Skeletal muscle cell (primary cell): ENCODE results near the gene PRSS38.
"Not testable (repeated sequence)": the region's sequence is repeated elsewhere in the genome, so short reads cannot be mapped to it uniquely, and the experiment has no call there.

Experiments
- DNase-seq: peaks from one replicate; pipeline ENCODE4 v3.0.0-alpha.2; 2010; ENCODE audit warnings: low read depth
- H3K4me3 ChIP-seq: 2 replicates; pipeline ENCODE4 v1.5.1; 2011; ENCODE audit warnings: low read depth, mild to moderate bottlenecking, control low read depth, low read length, moderate library complexity

Gene PRSS38

DNA sequence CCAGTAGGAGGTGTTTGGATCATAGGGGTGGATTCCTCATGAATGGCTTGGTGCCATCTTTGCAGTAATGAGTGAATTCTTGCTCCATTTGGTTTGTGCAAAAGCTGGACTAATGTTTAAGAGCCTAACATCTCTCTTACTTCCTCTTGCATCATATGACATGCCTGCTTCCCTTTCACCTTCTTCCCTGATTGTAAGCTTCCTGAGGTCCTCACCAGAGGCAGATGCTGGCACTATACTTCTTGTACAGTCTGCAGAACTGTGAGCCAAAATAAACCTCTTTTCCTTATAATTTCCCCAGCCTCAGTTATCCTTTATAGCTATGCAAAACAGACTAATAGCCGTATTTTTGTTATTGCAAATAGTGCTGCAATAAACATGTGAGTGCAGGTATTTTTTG lies 8.1 kb downstream of the PRSS38 start:
- DNase-seq = no peak
- H3K4me3 ChIP-seq = no peak overlapping the region

DNA sequence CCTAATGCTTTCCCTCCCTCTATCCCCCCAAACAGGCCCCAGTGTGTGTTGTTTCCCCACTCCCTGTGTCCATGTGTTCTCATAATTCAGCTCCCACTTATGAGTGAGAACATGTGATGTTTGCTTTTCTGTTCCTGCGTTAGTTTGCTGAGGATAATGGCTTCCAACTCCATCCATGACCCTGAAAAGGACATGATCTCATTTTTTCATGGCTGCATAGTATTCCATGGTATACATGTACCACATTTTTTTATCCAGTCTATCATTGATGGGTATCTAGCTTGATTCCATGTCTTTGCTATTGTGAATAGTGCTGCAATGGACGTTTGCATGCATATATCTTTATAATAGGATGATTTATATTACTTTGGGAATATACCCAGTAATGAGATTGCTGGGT lies 8.7 kb downstream of the PRSS38 start:
- H3K4me3 ChIP-seq = no peak overlapping the region
- no peak for DNase-seq

DNA sequence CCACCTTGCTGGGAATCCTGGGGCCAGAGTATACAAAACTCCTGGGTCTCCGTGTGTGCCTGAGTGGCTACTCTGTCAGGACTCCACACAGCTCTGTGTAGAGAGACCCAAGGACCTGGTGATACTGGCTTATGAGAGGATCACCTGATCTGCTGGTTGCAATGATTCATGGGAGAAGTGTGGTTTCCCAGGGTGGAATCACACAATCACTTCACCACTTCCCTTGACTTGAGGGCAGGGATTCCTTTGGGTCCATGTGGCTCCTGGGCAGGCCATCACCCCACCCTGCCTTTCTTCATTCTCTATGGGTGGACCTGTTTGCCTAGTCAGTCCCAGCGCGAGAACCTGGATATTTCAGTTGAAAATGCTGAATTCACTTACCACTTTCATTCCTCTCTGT lies 13.3 kb downstream of the PRSS38 start:
- no peak overlapping the region for H3K4me3 ChIP-seq
- DNase-seq = no peak

DNA sequence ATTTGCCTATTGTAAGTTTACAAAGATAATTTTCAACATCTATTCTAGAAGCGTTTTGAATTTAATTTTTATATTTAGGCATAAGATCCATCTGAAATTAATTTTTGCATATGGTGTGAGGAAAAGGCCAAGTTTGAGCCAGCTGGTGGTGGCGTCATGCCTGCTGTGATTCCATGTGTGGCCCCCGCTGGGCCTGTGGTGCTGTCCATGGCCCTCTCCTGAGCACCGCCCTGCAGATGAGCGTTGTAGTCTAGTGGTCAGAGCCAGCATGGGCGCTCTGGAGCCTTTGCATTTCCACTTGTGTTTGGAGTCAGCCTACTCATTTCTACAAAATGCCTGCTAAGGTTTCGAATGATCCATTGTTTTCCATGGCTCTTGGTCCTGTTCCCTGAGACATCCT lies 22.7 kb downstream of the PRSS38 start:
- no peak for DNase-seq
- no peak overlapping the region for H3K4me3 ChIP-seq

DNA sequence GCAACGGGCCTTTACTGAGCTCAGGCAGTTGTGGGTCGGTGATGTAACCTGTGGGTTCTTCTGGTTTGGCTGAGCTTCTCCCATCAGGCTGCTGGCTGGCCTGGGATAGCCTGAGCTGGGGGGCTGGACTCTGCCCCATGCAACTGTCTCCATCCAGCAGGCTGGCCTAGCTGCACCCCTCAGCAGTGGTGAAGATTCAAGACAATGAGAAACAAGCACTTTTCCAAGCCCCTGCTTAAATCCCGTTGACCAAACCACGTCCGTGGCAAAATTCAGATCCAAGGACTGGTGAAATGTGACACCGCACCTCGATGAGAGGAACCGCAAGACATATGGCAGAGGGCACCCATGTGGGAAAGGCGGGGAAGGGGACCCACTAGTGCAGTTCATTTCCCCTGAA lies 25.6 kb downstream of the PRSS38 start:
- no peak for DNase-seq
- H3K4me3 ChIP-seq = no peak overlapping the region

DNA sequence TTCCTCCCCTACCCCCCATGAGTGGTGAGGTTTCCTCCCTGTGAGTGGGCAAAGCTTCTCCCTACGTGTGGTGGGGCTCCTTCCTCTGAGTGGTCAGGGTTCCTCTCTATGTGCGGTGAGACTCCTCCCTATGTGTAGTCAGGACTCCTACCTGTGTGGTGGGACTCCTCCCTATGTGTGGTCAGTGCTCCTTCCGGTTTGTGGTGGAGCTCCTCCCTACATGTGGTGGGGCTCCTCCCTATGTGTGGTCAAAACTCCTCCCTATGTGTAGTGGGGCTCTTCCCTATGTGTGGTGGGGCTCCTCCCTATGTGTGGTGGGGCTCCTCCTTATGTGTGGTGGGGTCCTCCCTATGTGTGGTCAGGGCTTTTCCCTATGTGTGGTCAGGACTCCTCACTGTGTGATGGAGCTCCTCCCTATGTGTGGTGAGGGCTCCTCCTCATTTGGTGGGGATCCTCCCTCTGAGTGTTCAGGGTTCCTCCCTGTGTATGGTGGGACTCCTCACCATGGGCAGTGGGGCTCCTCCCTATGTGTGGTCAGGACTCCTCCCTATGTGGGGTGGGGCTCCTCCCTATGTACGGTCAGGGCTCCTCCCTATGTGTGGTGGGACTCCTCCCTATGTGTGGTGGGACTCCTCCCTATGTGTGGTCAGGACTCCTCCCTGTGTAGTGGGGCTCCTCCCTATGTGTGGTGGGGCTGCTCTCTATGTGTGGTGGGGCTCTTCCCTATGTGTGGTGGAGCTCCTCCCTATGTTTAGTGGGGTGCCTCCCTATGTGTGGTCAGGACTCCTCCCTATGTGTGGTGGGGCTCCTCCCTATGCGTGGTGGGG lies 29.1 kb downstream of the PRSS38 start:
- DNase-seq = no peak
- H3K4me3 ChIP-seq = no peak overlapping the region

DNA sequence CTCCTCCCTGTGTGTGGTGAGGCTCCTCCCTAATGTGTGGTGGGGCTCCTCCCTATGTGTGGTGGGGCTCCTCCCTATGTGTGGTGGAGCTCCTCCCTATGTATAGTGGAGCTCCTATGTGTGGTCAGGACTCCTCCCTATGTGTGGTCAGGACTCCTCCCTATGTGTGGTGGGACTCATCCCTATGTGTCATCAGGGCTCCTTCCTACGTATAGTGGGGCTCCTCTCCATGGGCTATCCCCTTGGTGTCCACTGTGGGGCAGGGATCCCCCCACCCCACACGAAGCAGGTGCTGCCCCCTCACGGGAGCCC lies 29.6 kb downstream of the PRSS38 start:
- no peak for DNase-seq
- no peak overlapping the region for H3K4me3 ChIP-seq

DNA sequence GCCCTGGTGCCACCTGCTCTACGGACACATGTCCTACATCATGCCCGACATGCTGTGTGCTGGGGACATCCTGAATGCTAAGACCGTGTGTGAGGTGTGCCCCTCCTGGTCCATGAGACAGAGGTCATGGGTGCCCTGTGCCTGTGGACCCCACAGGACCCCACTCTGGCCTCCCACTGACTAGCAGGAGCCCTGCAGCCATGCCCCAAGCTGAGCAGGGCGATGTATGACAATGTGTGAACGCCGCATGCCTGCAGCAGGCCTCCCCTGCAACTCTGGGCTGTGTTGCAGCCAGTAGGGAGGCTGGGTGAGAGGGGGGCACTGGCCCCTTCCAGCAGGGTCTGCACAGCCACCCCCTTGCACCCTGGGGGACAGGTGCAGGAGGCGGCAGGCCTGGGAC lies 30.0 kb downstream of the PRSS38 start:
- no peak for DNase-seq
- H3K4me3 ChIP-seq = no peak overlapping the region

DNA sequence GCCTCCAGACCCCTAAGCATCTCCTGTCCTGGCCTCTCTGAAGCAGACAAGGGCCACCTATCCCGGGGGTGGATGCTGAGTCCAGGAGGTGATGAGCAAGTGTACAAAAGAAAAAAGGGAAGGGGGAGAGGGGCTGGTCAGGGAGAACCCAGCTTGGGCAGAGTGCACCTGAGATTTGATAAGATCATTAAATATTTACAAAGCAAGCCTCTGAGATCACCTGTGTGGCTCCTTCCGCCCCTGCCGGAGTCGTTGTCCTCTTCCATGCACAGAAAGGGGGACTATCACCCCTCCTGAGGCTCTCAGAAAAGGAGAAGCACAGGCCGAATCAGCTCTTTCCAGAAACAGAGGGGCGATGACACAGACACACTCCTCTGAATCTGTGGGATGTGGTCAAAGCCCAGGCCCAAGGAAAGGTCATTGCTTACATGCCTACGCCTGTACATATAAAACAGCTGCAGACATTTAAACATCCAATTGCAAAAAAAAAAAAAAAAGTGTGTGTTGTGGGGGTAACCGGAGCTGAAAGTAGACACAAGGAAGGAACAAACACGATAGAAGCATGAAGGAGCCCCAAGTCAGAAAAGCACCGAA lies 30.9 kb downstream of the PRSS38 start:
- H3K4me3 ChIP-seq = no peak overlapping the region
- DNase-seq = no peak

DNA sequence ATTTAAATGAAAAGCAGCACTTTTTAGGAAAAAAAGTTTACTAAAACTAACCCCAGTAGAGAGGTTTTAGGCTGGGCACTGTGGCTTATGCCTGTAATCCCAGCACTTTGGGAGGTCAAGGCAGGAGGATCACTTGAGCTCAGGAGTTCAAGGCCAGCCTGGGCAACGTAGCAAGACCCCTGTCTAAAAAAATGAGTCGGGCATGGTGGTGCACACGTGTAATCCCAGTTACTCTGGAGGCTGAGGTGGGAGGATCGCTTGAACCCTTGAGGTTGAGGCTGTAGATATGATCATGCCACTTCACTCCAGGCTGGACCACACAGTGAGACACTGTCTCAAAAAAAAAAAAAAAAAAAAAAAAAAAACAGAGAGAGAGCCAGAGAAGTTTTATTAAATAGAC lies 31.6 kb downstream of the PRSS38 start:
- not testable (repeated sequence) for DNase-seq, H3K4me3 ChIP-seq

DNA sequence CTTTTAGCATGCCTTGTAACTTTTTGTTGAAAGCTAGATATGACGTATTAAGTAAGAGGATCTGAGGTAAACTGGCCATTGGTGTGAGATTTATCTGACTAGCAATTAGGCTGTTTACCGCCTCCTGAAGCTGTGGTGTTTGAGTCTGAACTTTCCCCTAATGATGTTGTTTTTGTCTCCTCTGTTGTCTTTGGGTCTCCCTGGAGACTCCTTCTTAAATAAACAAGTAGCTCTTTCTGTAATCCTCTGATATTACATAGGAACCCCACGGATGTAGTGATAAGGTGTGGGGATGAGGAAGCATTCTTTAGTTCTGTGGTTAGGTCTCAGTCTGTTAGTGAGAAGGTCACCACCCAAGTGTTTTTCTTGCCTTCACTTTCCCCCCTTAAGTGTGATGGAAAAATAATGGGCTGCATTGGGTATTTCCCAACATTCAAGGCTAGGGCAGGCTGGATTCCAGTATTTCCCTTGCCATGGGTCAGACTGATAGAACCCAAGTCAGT lies 33.0 kb downstream of the PRSS38 start:
- DNase-seq = no peak
- H3K4me3 ChIP-seq = no peak overlapping the region

DNA sequence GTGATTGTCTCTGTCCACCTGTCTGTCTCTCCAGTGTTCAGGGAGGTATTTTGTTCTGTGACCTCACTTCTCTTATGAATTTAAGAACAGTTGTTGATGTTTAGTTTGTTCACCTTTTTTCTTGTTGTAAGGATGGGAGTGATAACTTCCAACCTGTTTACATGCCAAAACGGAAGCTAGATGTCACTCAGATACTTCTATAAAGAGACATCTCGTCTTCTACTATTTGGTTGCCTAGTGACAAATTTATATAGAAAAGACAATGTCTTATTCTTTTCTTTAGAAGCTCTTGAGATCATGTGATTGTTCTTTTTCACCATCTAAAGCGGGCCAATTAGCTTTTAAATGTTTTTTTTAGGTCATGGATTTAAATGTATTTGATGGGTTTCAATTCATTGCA lies 33.8 kb downstream of the PRSS38 start:
- H3K4me3 ChIP-seq = no peak overlapping the region
- no peak for DNase-seq

DNA sequence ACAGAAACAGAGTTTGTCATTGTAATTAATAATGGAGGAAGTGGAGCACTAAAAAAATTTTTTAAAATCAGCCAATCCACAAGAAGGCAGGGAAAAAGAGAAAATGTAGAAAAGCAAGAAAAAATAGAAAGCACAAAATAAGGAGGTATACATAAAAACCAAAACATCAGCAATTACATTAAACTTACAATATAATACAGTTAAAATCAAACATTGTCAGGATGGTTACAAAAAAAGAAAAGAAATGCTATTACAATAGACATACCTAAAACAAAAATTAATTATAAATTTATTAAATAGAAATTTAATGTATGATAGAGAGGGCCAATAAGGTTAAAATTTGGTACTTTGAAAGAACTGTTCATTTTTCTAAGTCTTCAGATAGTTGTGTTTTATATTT lies 38.7 kb downstream of the PRSS38 start:
- DNase-seq = no peak
- no peak overlapping the region for H3K4me3 ChIP-seq

DNA sequence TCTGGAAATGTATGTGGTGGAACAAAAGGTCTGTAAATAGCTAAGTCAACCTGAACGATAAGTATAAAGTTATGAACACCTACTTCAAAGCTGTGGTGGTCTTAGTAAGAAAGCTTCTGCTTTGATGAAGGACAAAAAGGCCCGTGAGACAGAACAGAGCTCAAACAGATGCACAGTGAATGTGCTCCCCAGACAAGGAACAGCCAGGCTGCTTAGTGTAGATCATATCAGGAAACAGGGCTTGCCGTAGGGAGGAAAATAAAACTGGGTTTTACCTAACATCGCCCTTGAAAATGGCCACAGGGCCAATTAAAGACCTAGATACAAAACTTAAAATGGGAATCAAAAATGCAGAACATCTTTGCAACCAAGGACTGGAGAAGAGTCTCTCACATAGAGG lies 40.2 kb downstream of the PRSS38 start:
- H3K4me3 ChIP-seq = no peak overlapping the region
- DNase-seq = no peak

DNA sequence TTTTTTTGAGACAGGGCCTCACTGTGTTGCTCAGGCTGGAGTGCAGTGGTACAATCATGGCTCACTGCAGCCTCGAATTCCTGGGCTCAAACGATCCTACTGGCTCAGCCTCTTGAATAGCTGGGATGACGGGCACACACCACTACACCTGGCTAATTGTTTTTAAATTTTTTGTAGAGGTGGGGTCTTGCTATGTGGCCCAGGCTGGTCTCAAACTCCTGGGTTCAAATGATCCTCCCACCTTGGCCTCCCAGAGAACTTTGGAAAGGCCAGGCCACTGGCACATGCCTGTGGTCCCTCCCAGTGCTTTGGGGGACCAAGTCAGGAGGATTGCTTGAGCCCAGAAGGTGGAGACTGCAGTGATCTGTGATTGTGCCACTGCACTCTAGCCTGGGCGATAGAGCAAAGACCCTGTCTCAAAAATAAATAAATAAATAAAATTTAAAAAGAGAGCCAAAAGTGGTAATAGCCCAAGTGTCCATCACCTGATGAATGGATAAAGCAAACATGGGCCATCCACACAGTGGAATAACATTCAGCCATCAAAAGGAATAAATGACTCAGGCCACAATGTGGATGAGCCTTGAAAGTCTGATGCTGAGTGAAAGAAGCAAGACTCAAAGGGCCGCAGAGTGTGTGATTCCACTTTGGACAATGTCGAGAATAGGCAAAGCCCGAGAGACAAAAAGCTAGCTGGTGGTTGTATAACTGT lies 40.8 kb downstream of the PRSS38 start:
- no peak for DNase-seq

DNA sequence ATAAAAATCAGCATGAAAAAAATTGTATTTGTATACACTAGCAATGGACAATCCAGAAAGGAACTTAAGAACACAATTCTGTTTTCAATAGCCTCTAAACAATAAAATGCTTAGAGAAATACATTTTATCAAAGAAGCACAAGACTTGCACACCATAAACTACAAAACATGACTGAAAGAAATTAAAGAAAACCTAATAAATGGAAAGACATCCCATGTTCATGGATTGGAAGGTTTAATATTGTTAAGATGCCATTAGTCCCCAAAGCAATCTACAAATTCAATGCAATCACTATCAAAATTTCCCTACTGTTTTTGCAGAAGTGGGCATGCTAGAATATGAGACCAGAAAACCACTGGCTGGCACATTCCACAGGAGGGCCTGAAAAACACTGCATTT lies 49.4 kb downstream of the PRSS38 start:
- no peak for DNase-seq
- H3K4me3 ChIP-seq = no peak overlapping the region

More for the DNA sequence above, 40.8 kb downstream of the PRSS38 start:
- no peak overlapping the region for H3K4me3 ChIP-seq

DNA sequence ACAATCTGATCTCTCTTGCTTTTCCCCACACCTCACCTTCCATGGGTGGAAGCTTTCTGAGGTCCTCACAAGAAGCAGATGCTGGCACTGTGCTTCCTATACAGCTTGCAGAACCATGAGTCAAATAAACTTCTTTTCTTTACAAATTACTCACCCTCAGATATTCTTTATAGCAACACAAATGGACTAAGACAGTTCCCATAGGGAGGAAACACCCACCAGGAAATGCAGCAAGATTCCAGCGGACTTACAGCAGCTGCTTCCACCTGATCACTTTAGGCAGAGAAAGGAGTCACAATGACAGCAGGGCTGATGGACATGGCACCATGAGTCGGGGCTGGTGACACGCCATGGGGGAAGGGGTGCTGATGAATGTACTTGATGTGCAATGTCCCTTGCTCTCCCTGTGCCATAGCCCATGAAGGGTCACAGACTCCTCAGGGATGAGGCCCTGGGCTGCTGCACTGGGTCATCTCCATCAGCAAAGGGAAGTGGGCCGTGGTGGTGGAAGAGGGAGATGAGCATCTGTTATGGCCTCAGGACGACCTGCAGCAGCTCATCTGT lies 53.9 kb downstream of the PRSS38 start:
- no peak overlapping the region for H3K4me3 ChIP-seq
- no peak for DNase-seq

DNA sequence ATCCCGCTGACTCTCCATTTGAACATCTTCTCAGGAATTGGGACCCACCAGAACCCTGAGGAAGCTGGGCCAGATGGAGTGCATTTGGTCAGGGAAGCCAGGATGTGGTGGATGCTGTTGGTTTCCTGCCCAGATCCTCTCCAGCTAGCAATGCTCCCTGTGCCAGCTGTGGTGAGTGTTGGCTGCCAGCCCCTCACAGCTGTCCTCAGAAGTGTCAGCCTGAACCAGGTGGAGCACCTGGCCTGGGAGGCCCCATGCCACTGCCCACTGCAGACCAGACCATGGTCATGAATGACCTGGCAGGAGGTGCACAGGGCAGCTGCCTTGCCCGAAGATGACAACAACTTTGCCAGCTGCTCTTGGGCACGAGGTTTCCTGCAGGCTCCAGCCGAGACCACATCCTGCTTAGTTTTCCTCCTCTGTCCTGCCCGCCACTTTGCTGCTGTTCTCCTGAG lies 54.4 kb downstream of the PRSS38 start:
- no peak for DNase-seq

DNA sequence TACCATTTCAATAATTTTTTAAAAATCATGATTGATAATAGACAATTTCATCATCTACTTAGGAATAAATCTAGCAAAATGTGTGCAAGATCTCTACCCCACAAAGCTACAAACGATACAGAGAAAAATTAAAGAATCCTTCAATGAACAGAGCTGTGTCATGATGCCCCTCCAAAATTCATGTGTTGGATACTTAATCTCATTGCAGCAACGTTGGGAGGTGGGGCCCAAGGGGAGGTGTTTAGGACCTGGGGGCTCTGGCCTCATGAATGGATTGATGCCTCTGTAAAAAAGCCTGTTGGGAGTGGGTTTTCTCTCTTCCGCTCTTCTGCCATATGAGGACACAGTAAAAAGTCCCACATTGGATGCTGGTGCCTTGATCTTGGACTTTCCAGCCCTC lies 54.9 kb downstream of the PRSS38 start:
- no peak for DNase-seq
- no peak overlapping the region for H3K4me3 ChIP-seq

More for the DNA sequence above, 54.4 kb downstream of the PRSS38 start:
- no peak overlapping the region for H3K4me3 ChIP-seq

DNA sequence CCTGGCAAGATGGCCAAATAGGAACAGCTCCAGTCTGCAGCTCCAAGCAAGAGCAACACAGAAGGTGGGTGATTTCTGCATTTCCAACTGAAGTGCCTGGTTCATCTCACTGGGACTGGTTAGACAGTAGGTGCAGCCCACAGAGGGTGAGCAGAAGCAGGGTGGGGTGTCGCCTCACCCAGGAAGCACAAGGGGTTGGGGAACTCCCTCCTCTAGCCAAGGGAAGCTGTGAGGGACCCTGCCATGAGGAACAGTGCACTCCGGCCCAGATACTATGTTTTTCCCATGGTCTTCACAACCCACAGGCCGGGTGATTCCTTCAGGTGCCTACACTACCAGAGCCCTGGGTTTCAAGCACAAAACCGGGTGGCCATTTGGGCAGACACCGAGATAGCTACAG lies 56.4 kb downstream of the PRSS38 start:
- DNase-seq, H3K4me3 ChIP-seq: not testable (repeated sequence)
